NB4 (cell line): Measurements from ENCODE around the gene HOMER2.

ENCODE experiments used
- DNase-seq: peaks from one replicate; pipeline ENCODE4 v3.0.0; 2010; ENCODE audit warnings: low read depth
- H3K4me3 ChIP-seq: one replicate; pipeline ENCODE4 v1.5.1; 2011; ENCODE audit warnings: mild to moderate bottlenecking, low read depth, low read length, moderate library complexity
- CTCF ChIP-seq: IDR thresholded peaks from one replicate; pipeline ENCODE4 v1.5.1; 2012; ENCODE audit warnings: low read depth, low read length
- MAX ChIP-seq: IDR thresholded peaks from 2 replicates; pipeline ENCODE4 v1.6.1; 2011; ENCODE audit warnings: low read depth, low read length
- MYC ChIP-seq: IDR thresholded peaks from 2 replicates; pipeline ENCODE4 v1.6.1; 2011; ENCODE audit warnings: low read depth, low read length
- POLR2A ChIP-seq: IDR thresholded peaks from 2 replicates; pipeline ENCODE4 v1.6.1; 2011; ENCODE audit warnings: mild to moderate bottlenecking; ENCODE audit not compliant: insufficient read length; ENCODE audit errors: extremely low read depth

HOMER2 gene

GRCh38 chr15:82804575-82804949 lies 148.0 kb downstream of the HOMER2 start:
- TF ChIP-seq POLR2A (no peak), CTCF (no peak), MYC (no peak), MAX (no peak)
- no peak for DNase-seq
- H3K4me3 ChIP-seq: no peak overlapping the region

- no peak overlapping the region for H3K4me3 ChIP-seq
- DNase-seq: no peak
- TF ChIP-seq MYC (no peak), POLR2A (no peak), MAX (no peak), CTCF (no peak)
These were observed 148.5 kb downstream of the HOMER2 start for GRCh38 chr15:82803793-82804574.

- no peak overlapping the region for H3K4me3 ChIP-seq
- TF ChIP-seq POLR2A (no peak), CTCF (no peak), MYC (no peak), MAX (no peak)
- peak; percentile 35 for DNase-seq
These were observed 150.0 kb downstream of the HOMER2 start for GRCh38 chr15:82802497-82802896.

GRCh38 chr15:82799183-82799841 lies 153.2 kb downstream of the HOMER2 start:
- no peak for DNase-seq
- TF ChIP-seq MAX: no peak
- TF ChIP-seq CTCF: no peak
- no peak for TF ChIP-seq POLR2A
- TF ChIP-seq MYC: no peak
- H3K4me3 ChIP-seq: no peak overlapping the region
